Retinal pigment epithelial cell (primary cell): ENCODE results near the gene SLBP.

Experiments
- DNase-seq: peaks from one replicate; pipeline ENCODE4 v3.0.0-alpha.2; 2010; ENCODE audit warnings: low read depth
- H3K4me3 ChIP-seq: 2 replicates; pipeline ENCODE4 v1.5.1; 2011; ENCODE audit warnings: mild to moderate bottlenecking, low read length, control low read depth, moderate library complexity
- TF ChIP-seq, protein P1 (sequence below): conservative IDR thresholded peaks from 2 replicates; pipeline ENCODE4 v1.5.1; 2011; ENCODE audit warnings: low read depth, low read length, control low read depth, inconsistent platforms

SLBP gene

DNA sequence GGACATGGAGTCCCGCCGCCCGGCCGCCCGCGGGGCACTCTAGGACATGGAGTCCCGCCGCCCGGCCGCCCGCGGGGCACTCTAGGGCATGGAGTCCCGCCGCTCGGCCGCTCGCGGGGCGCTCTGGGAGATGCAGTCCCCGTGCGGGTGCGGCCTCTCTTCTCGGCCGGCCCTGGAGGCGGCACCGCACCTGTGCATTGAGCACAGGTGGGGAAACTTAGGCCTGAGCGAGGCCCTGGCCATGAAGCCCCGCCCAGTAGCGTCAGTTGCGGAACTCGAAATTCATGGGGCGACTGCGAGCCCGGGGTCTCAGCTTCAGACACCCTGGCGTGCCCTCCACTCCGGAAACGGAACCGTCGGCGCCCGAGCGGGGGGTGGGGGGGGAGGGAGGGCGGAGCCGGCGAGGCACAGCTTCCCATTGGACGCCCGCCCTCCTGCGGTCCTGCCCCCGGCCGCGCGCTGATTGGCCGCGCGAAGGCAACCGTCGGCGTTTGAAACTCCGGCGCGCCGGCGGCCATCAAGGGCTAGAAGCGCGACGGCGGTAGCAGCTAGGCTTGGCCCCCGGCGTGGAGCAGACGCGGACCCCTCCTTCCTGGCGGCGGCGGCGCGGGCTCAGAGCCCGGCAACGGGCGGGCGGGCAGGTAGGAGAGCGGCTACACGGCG is 9.0 kb upstream of the SLBP start, which contains the start of the genes TACC3 and TMEM129:
TSS of gene TACC3 (plus strand) at position 519 of the 663 bp plus-strand sequence. CDS start 1,901 bp downstream, outside the sequence.
TSS of gene TMEM129 (minus strand) at position 321 of the 663 bp plus-strand sequence. CDS start 486 bp downstream, outside the sequence.
- peak within 1 kb of the TSS; percentile 69 for H3K4me3 ChIP-seq

DNA sequence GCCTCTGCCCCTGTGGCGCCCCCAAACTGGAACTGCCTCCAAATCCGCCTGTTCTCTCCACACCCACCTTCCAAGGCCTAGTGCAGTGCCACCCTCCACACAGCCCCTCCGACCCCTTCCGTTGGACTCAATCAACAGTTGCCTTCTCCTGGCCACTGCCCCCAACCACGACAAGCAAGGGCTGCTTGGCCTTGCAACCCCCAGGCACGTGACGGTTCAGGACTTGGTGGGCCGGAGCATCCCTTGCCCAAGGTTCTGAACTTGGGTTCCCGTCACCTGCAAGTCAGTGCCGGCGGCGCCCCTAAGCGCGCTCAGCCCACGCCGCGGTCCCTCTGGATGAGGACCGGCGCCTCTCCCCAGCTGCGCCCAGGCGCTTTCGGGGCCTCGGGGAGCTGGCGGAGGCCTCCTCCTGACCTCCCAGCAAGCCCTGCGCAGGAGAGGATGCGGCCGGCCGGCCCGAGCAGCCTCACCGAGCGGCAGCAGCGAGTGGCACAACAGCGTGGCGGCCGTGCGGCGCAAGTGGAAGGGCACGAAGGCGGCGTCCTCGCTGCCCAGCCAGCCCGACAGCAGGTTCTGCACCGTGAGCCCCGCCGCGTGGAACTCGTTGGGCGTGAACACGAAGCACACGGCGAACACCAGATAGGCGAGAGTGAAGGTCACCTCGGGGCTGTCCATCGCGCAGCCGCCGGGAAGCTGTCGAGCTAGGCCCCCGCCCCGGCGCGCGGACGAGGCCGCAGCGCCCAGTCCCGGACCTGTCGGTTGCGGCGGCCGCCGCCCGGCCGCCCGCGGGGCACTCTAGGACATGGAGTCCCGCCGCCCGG is 8.3 kb upstream of the SLBP start:
- peak overlapping the region; percentile 69 for H3K4me3 ChIP-seq
- TF ChIP-seq, protein P1, sequence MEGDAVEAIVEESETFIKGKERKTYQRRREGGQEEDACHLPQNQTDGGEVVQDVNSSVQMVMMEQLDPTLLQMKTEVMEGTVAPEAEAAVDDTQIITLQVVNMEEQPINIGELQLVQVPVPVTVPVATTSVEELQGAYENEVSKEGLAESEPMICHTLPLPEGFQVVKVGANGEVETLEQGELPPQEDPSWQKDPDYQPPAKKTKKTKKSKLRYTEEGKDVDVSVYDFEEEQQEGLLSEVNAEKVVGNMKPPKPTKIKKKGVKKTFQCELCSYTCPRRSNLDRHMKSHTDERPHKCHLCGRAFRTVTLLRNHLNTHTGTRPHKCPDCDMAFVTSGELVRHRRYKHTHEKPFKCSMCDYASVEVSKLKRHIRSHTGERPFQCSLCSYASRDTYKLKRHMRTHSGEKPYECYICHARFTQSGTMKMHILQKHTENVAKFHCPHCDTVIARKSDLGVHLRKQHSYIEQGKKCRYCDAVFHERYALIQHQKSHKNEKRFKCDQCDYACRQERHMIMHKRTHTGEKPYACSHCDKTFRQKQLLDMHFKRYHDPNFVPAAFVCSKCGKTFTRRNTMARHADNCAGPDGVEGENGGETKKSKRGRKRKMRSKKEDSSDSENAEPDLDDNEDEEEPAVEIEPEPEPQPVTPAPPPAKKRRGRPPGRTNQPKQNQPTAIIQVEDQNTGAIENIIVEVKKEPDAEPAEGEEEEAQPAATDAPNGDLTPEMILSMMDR, result no peak
- DNase-seq, result no peak

More for the DNA sequence above, 9.0 kb upstream of the SLBP start, which contains the start of the genes TACC3 and TMEM129:
- TF ChIP-seq, protein P1, result no peak
- no peak for DNase-seq

DNA sequence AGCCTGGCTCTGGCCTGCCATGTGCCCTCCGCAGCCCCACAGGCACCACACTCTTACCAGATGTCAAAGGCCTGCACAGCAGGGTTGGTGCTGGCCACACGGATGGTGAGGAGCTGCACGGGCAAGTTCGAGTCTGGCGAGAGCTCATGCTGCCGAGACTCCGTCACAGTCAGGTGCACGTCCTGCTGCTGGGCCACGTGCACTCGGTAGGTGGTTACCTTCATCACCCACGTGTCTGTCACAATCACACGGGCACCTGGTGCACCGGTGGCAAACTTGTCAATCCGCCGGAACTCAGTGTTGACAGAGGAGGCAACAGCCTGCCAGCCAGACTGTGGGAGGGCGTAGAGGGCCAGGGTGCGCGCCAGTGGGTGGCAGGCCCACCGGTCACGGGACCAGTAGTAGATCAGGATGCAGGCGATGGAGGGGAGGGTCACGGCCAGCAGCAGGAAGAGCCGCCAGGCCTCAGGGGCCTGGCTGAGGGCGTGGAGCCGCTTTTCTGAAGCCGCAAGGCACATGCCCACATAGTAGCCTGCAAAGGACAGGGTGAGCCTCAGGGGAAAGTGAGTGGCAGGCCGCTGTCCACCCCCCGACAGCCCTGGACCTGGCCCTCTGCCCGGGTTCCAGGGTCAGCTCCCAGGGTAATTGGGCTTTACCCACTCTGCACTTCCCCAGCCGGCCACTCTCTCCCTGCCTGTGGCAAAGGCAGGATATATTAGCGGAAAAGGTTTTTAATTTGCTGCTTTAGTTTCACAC is 6.2 kb upstream of the SLBP start:
- TF ChIP-seq, protein P1, result no peak
- H3K4me3 ChIP-seq, result no peak overlapping the region
- no peak for DNase-seq

DNA sequence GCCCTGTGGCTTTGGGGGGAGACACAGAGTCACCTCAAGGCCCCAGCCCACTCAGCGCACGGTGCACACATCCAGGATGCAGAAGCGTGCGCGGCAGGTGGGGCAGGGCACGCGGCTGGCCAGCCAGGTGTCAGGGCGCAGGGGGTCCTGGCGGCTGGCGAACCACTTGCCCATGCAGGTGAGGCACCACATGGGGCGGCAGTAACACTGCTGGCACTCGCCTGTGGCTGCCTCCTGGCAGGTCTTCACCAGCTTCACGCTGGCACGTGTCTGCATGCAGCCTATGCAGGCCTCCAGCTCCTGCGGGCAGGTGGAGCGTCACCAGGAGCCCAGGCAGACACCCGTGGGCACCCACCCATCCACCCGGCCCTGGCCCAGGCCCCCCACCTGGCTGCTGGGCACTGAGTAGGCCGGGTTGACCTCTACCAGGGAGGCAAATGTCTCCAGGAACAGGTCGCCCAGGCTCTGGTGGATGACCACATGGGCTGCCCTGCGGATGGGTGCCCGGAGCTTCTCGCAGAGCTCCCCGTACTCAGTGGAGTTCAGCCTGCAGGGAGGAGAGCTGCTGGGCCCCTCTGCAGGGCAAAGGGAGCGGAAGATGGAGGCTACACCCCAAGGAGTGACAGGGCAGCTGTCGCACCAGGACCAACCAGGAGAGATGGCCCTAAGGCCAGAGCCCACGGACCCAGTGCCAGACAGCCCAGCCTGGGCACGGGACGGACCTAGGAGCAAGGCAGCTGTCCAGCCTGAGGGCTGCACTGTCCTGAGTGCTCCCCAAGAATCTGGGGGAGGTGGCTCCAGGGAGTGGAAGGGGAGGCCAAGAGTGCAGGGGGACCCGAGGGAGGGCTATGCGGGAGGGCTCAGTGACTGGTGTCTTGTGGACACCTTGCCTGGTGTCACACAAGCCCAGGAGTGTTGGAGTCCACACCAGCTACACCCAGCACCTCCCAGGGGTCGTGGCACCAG is 5.3 kb upstream of the SLBP start:
- TF ChIP-seq, protein P1, result no peak
- no peak for DNase-seq
- H3K4me3 ChIP-seq, result no peak overlapping the region

DNA sequence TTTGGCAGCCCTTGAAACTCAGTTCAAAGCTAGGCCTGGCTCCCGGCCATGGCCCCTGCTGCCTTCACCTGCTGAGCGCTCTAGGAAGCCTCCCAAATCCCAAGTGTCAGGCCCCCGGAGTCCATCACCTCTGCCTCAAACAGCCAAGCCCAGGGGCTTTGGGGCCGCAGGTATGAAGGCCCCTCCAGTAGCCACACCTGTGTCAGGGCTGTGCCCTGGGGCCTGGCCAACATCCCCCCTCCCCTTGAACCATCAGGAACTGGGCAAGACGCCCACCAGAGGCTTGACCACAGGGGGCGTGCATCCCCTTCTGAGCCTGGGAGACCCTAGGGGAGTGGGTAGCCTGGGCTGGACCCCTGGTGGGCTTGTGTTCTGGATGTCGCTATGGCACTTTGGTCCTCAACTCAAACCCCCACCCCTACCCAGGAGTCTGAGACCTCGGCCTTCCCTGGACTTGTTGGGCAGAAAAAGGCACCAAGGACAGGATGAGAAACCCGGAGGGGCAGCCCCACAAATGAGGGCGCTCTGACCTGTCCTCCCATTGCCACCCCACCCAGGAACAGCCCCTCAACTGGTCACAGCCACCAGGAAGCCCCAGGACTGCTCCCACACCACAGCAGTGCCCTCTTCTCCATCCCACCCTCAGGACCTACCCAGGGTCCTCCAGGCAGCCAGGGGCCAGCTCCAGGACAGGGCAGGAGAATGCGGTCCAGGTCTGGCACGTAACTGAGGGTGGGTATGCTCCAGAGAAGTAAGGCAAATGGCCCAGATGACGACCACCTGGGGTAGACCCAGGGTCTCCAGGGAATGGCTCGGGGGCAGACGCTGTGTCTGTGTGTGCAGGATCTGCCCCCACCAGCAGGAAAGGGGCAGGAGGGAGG is 4.2 kb upstream of the SLBP start:
- H3K4me3 ChIP-seq, result no peak overlapping the region
- TF ChIP-seq, protein P1, result no peak
- DNase-seq, result no peak
